HCT116 (cell line): ENCODE results near the gene TOMM40L. TPM values are rescaled to one million over a fixed set of nuclear protein-coding genes. Genes with fewer than 3 reads are reported as not detected.

Experiments
- ATAC-seq: fragments of 200-7000 bp; cut with Tn5 transposase; 2 replicates; pipeline ENCODE4 v1.9.1; 2020; ENCODE audit warnings: mild to moderate bottlenecking, moderate library complexity
- BruUV-seq: library from RNA; stranded (reverse); fragments of 400-500 nt; replicated peaks from 2 replicates; lab custom pipeline; 2021; lab: Mats Ljungman, UMichigan
- CTCF ChIA-PET: fragments of 300-600 bp; sonication (Branson Sonifier 250); formaldehyde crosslinking; loops from one replicate; lab custom pipeline; 2021; ENCODE audit warnings: antibody characterized with exemption; lab: Charles Lee
- POLR2A ChIA-PET: fragments of 300-600, 350-600 bp; sonication (Branson Sonifier 250); formaldehyde crosslinking; loops from one replicate; lab custom pipeline; 2021; ENCODE audit warnings: antibody characterized with exemption; lab: Charles Lee
- RAD21 ChIA-PET, 2 experiments: fragments of 300-600 bp; sonication (Branson Sonifier 250); formaldehyde crosslinking; loops; one replicate each; lab custom pipeline; 2023; ENCODE audit warnings: low total read pairs in 2 of 2; ENCODE audit not compliant: uncharacterized antibody in 2 of 2, unreplicated experiment in 2 of 2, low non-redundant PET in 1 of 2; lab: Charles Lee
- DNase-seq: peaks from one replicate; pipeline ENCODE4 v3.0.0-alpha.2; 2010; ENCODE audit warnings: low read depth, low spot score
- H2AFZ ChIP-seq: fragments of 200-600 bp; shearing (Covaris generic), sonication (generic); 2 replicates; pipeline ENCODE4 v1.6.1; 2017; ENCODE audit warnings: low read depth, mixed run types, mixed read lengths, antibody characterized with exemption, low read length; ENCODE audit not compliant: poor library complexity, severe bottlenecking
- H3K27ac ChIP-seq: 2 replicates; pipeline ENCODE4 v1.5.1; 2012; ENCODE audit warnings: low read depth, low read length
- H3K27me3 ChIP-seq: fragments of 200-600 bp; sonication (generic); 2 replicates; pipeline ENCODE4 v1.6.1; 2016; ENCODE audit warnings: mixed run types, low read length, mixed read lengths; ENCODE audit not compliant: insufficient read depth
- H3K36me3 ChIP-seq, 2 experiments: fragments of 200-500 bp in 1 of 2; fragments of 200-600 bp in 1 of 2; sonication (Bioruptor generic) in 1 of 2; sonication (generic) in 1 of 2; 2 replicates each; pipeline versions ENCODE4 v1.5.1 to v1.6.1; 2014 to 2016; ENCODE audit warnings: low read length in 2 of 2, inconsistent platforms in 1 of 2, mixed read lengths in 1 of 2, mixed run types in 1 of 2; ENCODE audit not compliant: insufficient read depth in 2 of 2, control insufficient read depth in 1 of 2
- H3K4me1 ChIP-seq, 2 experiments: fragments of 200-600 bp in 1 of 2; sonication (generic) in 1 of 2; 2 replicates each; pipeline versions ENCODE4 v1.5.1 to v1.6.1; 2012 to 2017; ENCODE audit warnings: low read length in 2 of 2, inconsistent platforms in 1 of 2, mild to moderate bottlenecking in 1 of 2, mixed read lengths in 1 of 2, mixed run types in 1 of 2, moderate library complexity in 1 of 2; ENCODE audit not compliant: insufficient read depth in 2 of 2, control insufficient read depth in 1 of 2
- H3K4me2 ChIP-seq: fragments of 200-600 bp; sonication (generic); 2 replicates; pipeline ENCODE4 v1.6.1; 2017; ENCODE audit warnings: mixed run types, low read length, mixed read lengths
- H3K4me3 ChIP-seq, 2 experiments: fragments of 200-600 bp in 1 of 2; sonication (generic) in 1 of 2; replicated peaks in 1 of 2; 2 replicates each; pipeline ENCODE4 v1.5.1; 2011 to 2016; ENCODE audit warnings: low read length in 2 of 2, control low read depth in 1 of 2, low read depth in 1 of 2, mild to moderate bottlenecking in 1 of 2, mixed read lengths in 1 of 2, mixed run types in 1 of 2
- H3K79me2 ChIP-seq: fragments of 200-600 bp; sonication (generic); 2 replicates; pipeline ENCODE4 v1.6.1; 2017; ENCODE audit warnings: mild to moderate bottlenecking, mixed run types, low read length, moderate library complexity, mixed read lengths; ENCODE audit not compliant: insufficient read depth
- H3K9ac ChIP-seq: fragments of 200-600 bp; sonication (generic); 2 replicates; pipeline ENCODE4 v1.6.1; 2016; ENCODE audit warnings: low read length, mixed read lengths
- H3K9me2 ChIP-seq: fragments of 200-600 bp; sonication (generic), shearing (Covaris generic); 2 replicates; pipeline ENCODE4 v1.6.1; 2017; ENCODE audit warnings: mixed run types, mild to moderate bottlenecking, moderate library complexity; ENCODE audit not compliant: insufficient read depth
- H3K9me3 ChIP-seq, 2 experiments: fragments of 200-500 bp in 1 of 2; fragments of 200-600 bp in 1 of 2; sonication (Bioruptor generic) in 1 of 2; sonication (generic) in 1 of 2; 2 replicates each; pipeline ENCODE4 v1.6.1; 2014 to 2017; ENCODE audit warnings: low read length in 2 of 2, mixed read lengths in 2 of 2, inconsistent platforms in 1 of 2, low read depth in 1 of 2, mild to moderate bottlenecking in 1 of 2, mixed run types in 1 of 2, moderate library complexity in 1 of 2; ENCODE audit not compliant: control insufficient read depth in 1 of 2, insufficient read depth in 1 of 2
- H4K20me1 ChIP-seq: fragments of 200-600 bp; sonication (generic), shearing (Covaris generic); 2 replicates; pipeline ENCODE4 v1.6.1; 2017; ENCODE audit warnings: mixed run types, mild to moderate bottlenecking, moderate library complexity; ENCODE audit not compliant: insufficient read depth
- ATF3 ChIP-seq: IDR thresholded peaks from 2 replicates; pipeline ENCODE4 v1.6.1; 2012
- CEBPB ChIP-seq: IDR thresholded peaks from 2 replicates; pipeline ENCODE4 v1.6.1; 2012; ENCODE audit warnings: low read depth
- CTCF ChIP-seq, 3 experiments: fragments of 200-600 bp in 1 of 3; sonication (generic) in 1 of 3; IDR thresholded peaks in 2 of 3; conservative IDR thresholded peaks in 1 of 3; 2 replicates each; pipeline ENCODE4 v1.5.1; 2012 to 2017; ENCODE audit warnings: low read depth in 2 of 3, low read length in 2 of 3, antibody characterized with exemption in 1 of 3, borderline replicate concordance in 1 of 3, control low read depth in 1 of 3, mild to moderate bottlenecking in 1 of 3, mixed read lengths in 1 of 3, mixed run types in 1 of 3, moderate library complexity in 1 of 3; ENCODE audit not compliant: insufficient read depth in 1 of 3
- EGR1 ChIP-seq: IDR thresholded peaks from 2 replicates; pipeline ENCODE4 v1.6.1; 2012; ENCODE audit warnings: low read depth
- ELF1 ChIP-seq: IDR thresholded peaks from 2 replicates; pipeline ENCODE4 v1.6.1; 2012; ENCODE audit warnings: low read depth, borderline replicate concordance
- EZH2phosphoT487 ChIP-seq: fragments of 200-600 bp; IDR thresholded peaks from 2 replicates; pipeline ENCODE4 v1.6.1; 2018; ENCODE audit warnings: antibody characterized with exemption, borderline replicate concordance
- MAX ChIP-seq: IDR thresholded peaks from 2 replicates; pipeline ENCODE4 v1.6.1; 2012
- RAD21 ChIP-seq: IDR thresholded peaks from 2 replicates; pipeline ENCODE4 v1.6.1; 2012; ENCODE audit warnings: low read depth, mild to moderate bottlenecking
- ZBTB33 ChIP-seq: IDR thresholded peaks from 2 replicates; pipeline ENCODE4 v1.6.1; 2011; ENCODE audit warnings: mild to moderate bottlenecking, low read length, moderate library complexity; ENCODE audit not compliant: insufficient replicate concordance; ENCODE audit errors: extremely low read depth
- ZNF274 ChIP-seq: fragments of 200-500 bp; sonication (Bioruptor generic); IDR thresholded peaks from 2 replicates; pipeline ENCODE4 v1.6.1; 2014; ENCODE audit warnings: mild to moderate bottlenecking, low read depth, low read length, inconsistent platforms
- intact Hi-C: fragments of 100-400 bp; cut with micrococcal nuclease; formaldehyde crosslinking; loops from 2 replicates; pipeline ENCODE4 v1.10.0; 2022
- total RNA-seq: library from RNA; stranded (reverse); gene quantifications from one replicate; pipeline ENCODE4 v1.2.1, GENCODE V29; 2021; ENCODE audit not compliant: unreplicated experiment

TOMM40L gene
- total RNA-seq, 1 experiment from 2014 or later = 9.8 TPM

GRCh38 chr1:161233102-161233501, 7.2 kb downstream of the TOMM40L start:
- H3K27ac ChIP-seq = no peak overlapping the region
- BruUV-seq = no TSS peak
- H3K36me3 ChIP-seq = peaks cover 4 to 15% of the 10 kb centered on the region in 2 experiments
- H3K9ac ChIP-seq = no peak overlapping the region
- DNase-seq (no peak), ATAC-seq (no peak; the same call in 1 of the 2 replicates)
- H3K4me2 ChIP-seq = no peak overlapping the region
- H3K79me2 ChIP-seq = no peaks in the 10 kb centered on the region
- no peaks in the 10 kb centered on the region for H3K9me3 ChIP-seq
- RAD21 ChIA-PET = no interaction called here
- CTCF ChIA-PET = interaction anchor here (1.3 kb wide), 1 partner anchor 58 kb away, joined by 5 read pairs; no protein-coding TSS in a partner anchor
- POLR2A ChIA-PET = no interaction called here
- no peaks in the 10 kb centered on the region for H4K20me1 ChIP-seq
- no peaks in the 10 kb centered on the region for H3K27me3 ChIP-seq
- H3K4me3 ChIP-seq = no peak overlapping the region
- no peak for TF ChIP-seq CTCF (IDR thresholded peaks at IDR 0.05 in 2 of 3, conservative IDR thresholded peaks at IDR 0.05 in 1 of 3; ENCODE audit: borderline replicate concordance in 1 of 3, insufficient read depth in 1 of 3, low read depth in 2 of 3, low read length in 2 of 3)
- TF ChIP-seq ELF1 = no peak
- TF ChIP-seq MAX = no peak
- no peak for TF ChIP-seq EZH2phosphoT487
- no peaks in the 10 kb centered on the region for H3K9me2 ChIP-seq
- H3K4me1 ChIP-seq = peaks cover 0 to 3% of the 10 kb centered on the region in 2 experiments; a peak in 2 of 4 replicates
- no peak overlapping the region for H2AFZ ChIP-seq
- intact Hi-C loops = no loop called here

- H3K27me3 ChIP-seq = no peaks in the 10 kb centered on the region
- DNase-seq (no peak), ATAC-seq (no peak)
- no peak overlapping the region for H2AFZ ChIP-seq
- no peaks in the 10 kb centered on the region for H3K36me3 ChIP-seq
- RAD21 ChIA-PET = no interaction called here
- H3K4me1 ChIP-seq = peaks cover 0 to 6% of the 10 kb centered on the region in 2 experiments; a peak in 2 of 4 replicates
- no peak overlapping the region for H3K27ac ChIP-seq
- no peaks in the 10 kb centered on the region for H3K9me3 ChIP-seq
- CTCF ChIA-PET = interaction anchor here (2.0 kb wide), 1 partner anchor 10 kb away, joined by 5 read pairs; no protein-coding TSS in a partner anchor
- intact Hi-C loops = no loop called here
- POLR2A ChIA-PET = no interaction called here
- BruUV-seq = no TSS peak
- H3K4me3 ChIP-seq = no peak overlapping the region
- H3K9me2 ChIP-seq = no peaks in the 10 kb centered on the region
- H3K9ac ChIP-seq = no peak overlapping the region
- H3K79me2 ChIP-seq = no peaks in the 10 kb centered on the region
- H3K4me2 ChIP-seq = no peak overlapping the region
- no peaks in the 10 kb centered on the region for H4K20me1 ChIP-seq
- TF ChIP-seq CEBPB = no peak
- no peak for TF ChIP-seq ZNF274
- TF ChIP-seq EZH2phosphoT487 = no peak
- TF ChIP-seq RAD21 = no peak
- TF ChIP-seq ZBTB33 = no peak
- no peak for TF ChIP-seq ATF3
- TF ChIP-seq EGR1 = no peak
- TF ChIP-seq MAX = no peak
Observed at GRCh38 chr1:161235957-161236775, 10.3 kb downstream of the TOMM40L start.
